GM18508 (cell line): Measurements from ENCODE around the gene TROAP.
"Not testable (repeated sequence)": the region's sequence is repeated elsewhere in the genome, so short reads cannot be mapped to it uniquely, and the experiment has no call there.

Source experiments
- ATAC-seq: cut with Tn5 transposase; IDR thresholded peaks from one replicate; pipeline ENCODE4 v1.9.1; 2021; ENCODE audit warnings: moderate number of reproducible peaks; ENCODE audit not compliant: insufficient read depth, unreplicated experiment

The TROAP gene

DNA sequence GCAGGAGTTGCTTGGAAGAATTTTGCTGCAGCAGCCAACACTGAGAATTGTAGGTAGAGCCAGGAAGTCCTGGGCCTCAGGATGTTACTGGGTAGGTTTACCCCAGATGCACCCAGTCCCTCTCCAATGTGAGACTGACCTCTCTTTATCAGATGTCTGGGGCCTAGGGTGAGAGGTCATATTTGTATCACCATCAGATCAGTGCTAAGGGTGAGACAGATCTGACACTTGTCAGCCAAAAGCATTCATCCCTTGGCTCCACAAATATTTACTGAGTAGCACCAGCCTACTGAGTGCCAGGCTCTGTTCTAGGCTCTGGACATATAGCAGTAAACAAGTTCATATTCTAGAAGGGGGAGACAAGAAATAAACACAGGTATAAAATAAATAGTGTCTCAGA lies 4.3 kb downstream of the TROAP start:
- no peak for ATAC-seq

DNA sequence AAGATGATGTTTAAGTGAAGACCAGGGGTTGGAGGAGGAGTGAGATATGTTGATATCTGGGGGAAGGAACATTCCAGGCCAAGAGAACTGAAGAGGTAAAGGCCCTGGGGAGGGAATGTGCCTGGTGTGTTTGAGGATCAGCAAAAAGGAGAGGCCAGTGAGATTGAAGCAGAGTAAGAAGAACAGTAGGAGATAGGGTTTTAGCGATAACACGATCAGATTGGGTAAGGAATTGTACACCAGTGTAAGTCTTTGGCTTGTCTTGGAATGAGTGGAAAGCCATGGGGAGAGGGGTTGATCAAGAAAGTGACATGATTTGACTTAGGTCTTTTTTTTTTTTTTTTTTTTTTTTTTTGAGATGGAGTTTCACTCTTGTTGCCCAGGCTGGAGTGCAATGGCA lies 4.8 kb downstream of the TROAP start:
- no peak for ATAC-seq

DNA sequence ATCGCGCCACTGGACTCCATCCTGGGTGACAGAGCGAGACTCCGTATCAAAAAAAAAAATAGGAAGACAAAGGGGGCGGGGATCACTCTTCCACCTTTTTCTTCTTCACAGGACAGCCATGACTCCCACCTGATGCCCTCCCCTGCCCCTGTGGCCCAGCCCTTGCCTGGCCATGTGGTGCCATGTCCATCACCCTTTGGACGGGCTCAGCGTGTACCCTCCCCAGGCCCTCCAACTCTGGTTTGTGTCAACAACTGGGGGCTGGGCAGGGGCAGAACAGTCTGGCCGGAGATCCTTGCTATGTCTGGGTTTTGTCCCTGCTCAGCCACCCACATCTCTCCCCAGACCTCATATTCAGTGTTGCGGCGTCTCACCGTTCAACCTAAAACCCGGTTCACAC lies 5.8 kb downstream of the TROAP start:
- ATAC-seq = no peak

- ATAC-seq = no peak
Measured at GRCh38 chr12:49330032-49330619, 7.1 kb downstream of the TROAP start.

- ATAC-seq = no peak
Measured at GRCh38 chr12:49330631-49331379, 7.8 kb downstream of the TROAP start.

- no peak for ATAC-seq
Measured at GRCh38 chr12:49331380-49332222, 8.5 kb downstream of the TROAP start.

GRCh38 chr12:49332441-49332861 lies 9.4 kb downstream of the TROAP start:
- no peak for ATAC-seq

DNA sequence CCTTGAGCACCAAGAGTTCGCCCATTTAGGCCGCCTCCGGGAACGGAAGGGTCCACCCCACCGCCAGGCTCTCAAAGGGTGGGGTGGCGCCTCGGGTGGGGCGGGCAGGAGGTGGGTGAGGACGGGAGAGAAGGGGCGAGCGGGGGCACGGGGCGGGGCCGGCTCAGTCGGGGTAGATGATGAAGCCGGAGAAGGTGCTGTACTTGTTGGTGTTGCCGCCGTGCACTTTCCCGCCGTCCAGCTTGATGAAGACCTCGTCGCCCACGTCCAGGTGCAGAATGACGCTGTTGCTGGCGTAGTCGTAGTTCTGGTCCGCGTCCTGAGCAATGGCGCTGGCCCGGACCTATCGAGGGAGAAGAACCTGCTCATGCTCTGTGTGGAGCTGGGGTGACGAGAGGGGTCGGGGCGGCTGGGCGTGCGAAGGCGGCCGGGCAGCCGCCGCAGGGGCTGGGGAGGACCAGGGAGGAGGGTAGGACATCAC lies 9.9 kb downstream of the TROAP start:
- ATAC-seq = no peak

DNA sequence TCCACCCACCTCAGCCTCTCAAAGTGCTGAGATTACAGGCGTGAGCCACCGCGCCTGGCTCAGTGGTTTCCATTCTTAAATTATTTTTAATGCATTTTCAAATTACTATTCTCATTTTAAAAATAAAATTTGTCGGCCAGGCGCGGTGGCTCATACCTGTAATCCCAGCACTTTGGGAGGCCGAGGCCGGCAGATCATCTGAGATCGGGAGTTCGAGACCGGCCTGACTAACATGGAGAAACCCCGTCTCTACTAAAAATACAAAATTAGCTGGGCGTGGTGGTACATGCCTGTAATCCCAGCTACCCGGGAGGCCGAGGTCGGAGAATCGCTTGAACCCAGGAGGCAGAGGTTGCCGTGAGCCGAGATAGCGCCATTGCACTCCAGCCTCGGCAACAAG lies 10.7 kb downstream of the TROAP start:
- not testable (repeated sequence) for ATAC-seq

GRCh38 chr12:49334226-49334625 lies 11.2 kb downstream of the TROAP start:
- no peak for ATAC-seq

- no peak for ATAC-seq
Measured at GRCh38 chr12:49334681-49335080, 11.6 kb downstream of the TROAP start.

GRCh38 chr12:49335118-49335954 lies 12.3 kb downstream of the TROAP start:
- ATAC-seq = no peak

- ATAC-seq = no peak
Measured at GRCh38 chr12:49335955-49336644, 13.0 kb downstream of the TROAP start.

DNA sequence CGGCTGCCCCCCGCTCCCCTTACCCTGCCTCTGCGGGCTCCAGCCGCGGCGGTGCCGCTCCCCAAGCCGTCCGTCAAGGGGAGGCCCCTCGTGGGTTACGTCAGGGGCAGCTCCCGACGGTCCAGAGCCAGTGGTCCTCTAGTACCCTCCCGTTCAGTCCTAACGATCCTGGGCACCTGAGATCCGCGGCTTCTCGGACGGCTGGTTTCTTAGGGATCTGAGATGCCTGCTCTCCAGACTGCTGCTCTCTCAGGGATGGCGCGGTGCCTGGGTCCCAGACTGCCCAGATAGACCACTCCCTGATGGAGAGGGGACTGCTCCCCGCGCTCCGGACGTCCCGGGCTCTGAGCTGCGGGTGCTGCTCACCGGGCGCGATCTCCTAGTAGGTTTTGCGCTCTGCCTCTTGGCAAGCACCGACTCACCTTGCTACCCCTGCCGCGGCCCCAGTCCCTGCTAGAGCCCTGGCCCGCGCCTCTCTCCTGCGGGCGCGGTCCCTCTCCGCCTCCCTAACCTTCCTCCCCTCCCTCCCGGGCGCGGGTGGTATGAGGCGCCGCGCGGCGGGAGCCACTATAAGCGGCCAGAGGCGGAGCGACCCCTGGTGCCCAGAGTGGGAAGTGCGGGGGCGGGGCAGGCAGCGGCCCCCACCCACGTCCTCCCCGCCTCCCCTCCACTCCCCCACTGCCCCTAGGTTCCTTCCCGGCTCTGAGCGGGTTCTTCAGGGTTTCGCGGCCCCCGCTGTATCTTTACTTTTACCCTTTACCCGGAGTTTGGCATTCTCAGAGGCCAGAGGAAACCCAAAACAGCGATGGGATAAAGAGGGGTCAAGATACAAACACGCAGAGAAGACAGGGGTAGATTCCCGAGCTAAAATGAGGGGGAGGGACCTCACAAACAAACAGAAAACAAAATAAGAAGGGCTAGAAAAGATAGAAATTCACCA lies 13.9 kb downstream of the TROAP start, which contains the start of gene C1QL4:
C1QL4 (minus strand) TSS at position 544 of the 940 bp plus-strand sequence. CDS start 711 bp downstream, outside the sequence.
- no peak for ATAC-seq

DNA sequence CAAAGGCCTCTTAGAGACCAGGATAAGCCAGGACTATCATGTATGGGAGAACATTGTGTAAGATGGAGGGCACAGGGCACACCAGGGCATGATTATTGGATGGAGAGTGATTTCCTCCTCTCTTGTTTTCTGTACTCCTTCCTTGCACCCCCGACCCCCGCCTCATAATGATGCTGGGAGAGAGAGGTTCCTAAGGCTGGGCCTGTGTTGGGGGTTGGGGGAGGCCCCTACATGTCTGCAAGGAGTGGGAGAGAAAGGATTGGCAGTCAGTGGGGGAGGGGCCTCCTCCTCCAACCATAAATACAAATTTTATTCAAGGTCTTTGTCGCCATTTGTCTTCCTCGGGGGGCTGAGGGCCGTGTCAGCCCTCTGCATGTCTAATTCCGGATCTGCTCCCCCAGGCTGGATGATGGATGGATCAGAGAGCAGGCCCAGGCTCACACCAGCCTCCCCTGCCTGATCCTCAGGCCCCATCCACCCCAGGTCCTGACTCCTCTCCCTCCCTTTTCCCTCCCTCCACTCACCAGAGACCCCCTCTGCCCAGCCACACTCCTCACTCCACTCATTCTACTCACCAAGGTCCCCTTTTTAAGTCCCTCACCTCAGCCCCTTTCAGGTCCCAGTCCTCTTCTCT lies 15.9 kb downstream of the TROAP start:
- ATAC-seq = no peak

GRCh38 chr12:49339464-49339861 lies 16.4 kb downstream of the TROAP start:
- no peak for ATAC-seq

GRCh38 chr12:49340095-49340870 lies 17.2 kb downstream of the TROAP start:
- no peak for ATAC-seq
